Tibial nerve (tissue), 3 donors: ENCODE measurements around the gene ATP8A2.

ENCODE experiments used
- EP300 ChIP-seq, 2 donors: sonication (generic); formaldehyde crosslinking; IDR thresholded peaks; one replicate each; pipeline ENCODE4 v1.6.1; 2017; ENCODE audit warnings: antibody characterized with exemption in 2 of 2, mild to moderate bottlenecking in 1 of 2
- POLR2A ChIP-seq, 2 donors: fragments of 450-650 bp; IDR thresholded peaks; one replicate each; pipeline ENCODE4 v1.6.1; 2017; ENCODE audit warnings: antibody characterized with exemption in 2 of 2, mild to moderate bottlenecking in 2 of 2, moderate library complexity in 2 of 2

DNA sequence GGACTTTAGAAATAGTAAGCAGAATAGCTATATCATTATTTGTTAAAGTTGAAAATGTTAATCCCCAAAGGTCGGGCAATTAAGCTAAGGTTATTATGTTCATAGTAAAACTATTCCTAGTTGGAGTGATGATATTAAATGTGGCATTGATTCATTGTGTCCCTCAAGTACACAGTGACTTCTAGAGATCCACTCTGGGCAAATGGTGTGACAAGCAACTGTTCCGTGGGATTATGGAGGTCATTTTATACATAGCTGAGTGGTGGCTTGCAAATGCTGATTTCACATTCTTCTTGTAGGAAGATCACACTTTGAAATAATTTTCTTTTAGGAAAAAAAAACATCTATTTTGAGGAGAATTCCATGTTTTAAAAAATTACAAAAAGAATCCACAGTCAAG, 317.8 kb downstream of the ATP8A2 start:
- no peak for TF ChIP-seq POLR2A (IDR thresholded peaks at IDR 0.05)
- no peak for TF ChIP-seq EP300 (IDR thresholded peaks at IDR 0.05)
